OCI-LY7 (cell line): Measurements from ENCODE around the gene BTBD6.
"Not testable (repeated sequence)": the region's sequence is repeated elsewhere in the genome, so short reads cannot be mapped to it uniquely, and the experiment has no call there.

Source experiments
- CTCF ChIP-seq: fragments of 200-600 bp; sonication (generic); conservative IDR thresholded peaks from 2 replicates; pipeline ENCODE4 v1.5.1; 2014; ENCODE audit warnings: mild to moderate bottlenecking, antibody characterized with exemption, low read length, moderate library complexity, mixed read lengths
- EZH2phosphoT487 ChIP-seq: fragments of 200-600 bp; sonication (generic); IDR thresholded peaks from 2 replicates; pipeline ENCODE4 v1.6.1; 2018; ENCODE audit warnings: low read depth, borderline replicate concordance, mild to moderate bottlenecking, mixed run types, antibody characterized with exemption, low read length, moderate library complexity, mixed read lengths

- not testable (repeated sequence) for TF ChIP-seq CTCF, EZH2phosphoT487
These were observed 29.1 kb downstream of the BTBD6 start for GRCh38 chr14:105277448-105277847.
